IPS DF 4.7 (cell line): ENCODE data around the gene HOXB6.

ENCODE experiments used
- DNase-seq: peaks from one replicate; pipeline ENCODE4 v3.0.0-alpha.2; 2013; ENCODE audit warnings: low spot score; ENCODE audit errors: extremely low read depth

The HOXB6 gene

DNA sequence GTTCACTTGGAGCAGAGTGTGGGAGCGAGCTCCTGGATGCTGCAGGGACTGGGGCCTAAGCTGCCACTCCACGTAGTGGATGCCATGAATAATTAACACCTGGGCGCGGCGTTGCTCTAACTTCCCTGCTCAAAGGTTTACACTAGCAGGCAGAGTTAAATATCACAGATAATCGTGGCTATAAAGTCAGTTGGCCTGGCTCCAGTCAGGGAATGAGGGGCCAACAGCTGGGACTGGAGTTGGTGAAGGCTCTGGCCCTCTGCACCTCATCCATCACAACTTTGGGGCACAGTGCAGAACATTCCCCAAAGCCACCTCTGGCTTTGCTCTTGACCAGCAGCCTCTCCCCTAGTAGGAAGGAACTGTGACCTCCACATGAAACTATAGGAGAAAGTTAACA lies 37.6 kb downstream of the HOXB6 start:
- DNase-seq = no peak

GRCh38 chr17:48566717-48567116 lies 38.1 kb downstream of the HOXB6 start:
- DNase-seq = no peak

GRCh38 chr17:48565925-48566710 lies 38.7 kb downstream of the HOXB6 start:
- no peak for DNase-seq

GRCh38 chr17:48565022-48565554 lies 39.7 kb downstream of the HOXB6 start:
- no peak for DNase-seq

DNA sequence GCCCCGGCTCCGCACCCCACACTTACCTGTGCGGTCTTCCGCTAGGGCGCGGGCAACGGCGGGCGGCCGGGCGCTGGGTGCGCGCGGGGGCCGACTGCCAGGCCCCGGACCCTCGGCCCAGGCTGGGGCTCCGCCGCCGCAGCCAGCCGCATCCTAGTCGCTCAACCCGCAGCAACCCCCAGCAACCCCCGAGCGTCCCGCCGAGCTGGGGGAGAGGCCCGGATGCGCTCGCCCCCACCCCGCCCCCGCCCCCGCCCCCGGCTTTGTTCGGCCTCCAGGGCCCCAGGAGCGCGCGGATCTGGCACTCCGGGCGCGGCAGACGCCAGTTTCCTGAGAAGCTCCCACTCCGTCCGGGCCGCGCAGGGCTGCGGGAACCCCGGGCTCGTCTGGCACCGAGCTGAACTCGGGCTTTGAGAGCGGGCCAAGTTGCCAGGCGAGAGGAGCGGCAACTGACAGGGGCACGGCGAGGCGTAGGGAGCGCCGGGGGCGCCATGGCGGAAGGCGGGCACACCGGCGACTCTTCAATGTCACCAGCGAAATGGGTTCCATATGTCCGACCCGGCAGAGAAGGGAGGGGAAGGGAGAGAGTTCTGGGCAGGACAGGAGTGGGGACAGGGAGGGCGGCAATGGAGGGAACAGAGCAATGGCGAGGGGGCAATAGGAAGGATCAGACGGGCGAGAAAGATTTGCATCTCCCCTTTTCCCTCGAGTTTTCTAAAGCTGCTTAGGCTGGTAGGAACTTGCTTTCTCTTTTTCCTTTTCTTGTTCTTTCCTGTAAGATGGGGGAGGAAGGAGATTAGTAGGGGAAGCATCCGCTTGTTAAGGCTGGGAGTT lies 40.4 kb downstream of the HOXB6 start:
- DNase-seq = no peak

DNA sequence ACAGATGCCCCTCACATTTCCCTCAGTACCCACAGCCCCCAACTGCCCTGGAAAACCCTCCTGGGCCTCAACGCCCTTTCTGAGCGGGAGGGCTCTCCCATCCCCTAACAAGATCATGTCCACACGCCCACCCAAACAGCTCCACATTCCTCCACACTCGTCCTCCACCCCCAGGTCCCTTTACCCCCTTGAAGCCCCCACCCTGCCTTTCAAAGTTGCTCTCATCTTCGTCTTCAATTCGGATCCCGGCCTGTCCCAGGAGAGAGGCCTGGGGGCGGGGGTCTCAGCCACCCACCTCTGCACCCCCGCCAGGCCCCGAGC lies 41.0 kb downstream of the HOXB6 start:
- DNase-seq = no peak

DNA sequence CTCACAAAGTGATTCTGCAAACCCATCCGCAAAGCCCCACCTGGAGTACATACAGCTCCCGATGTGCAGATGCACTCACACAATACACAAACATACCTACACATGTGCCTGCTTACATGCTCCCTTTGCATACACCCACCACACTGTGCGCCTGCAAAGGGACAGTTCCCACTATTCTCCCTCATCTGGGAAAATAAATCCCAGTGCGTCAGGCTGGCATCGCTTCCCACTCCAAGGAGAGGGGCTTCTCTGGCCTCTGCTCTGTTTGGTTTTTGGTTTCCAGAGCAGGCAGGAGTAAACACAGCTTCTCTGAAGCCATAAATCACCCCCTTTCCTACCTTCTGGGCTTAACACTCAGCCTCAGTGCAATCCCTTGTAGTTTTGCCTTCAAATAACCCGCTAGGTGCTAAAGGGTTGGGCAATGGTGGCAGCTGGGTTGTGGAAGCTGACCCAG lies 41.4 kb downstream of the HOXB6 start:
- DNase-seq = no peak

DNA sequence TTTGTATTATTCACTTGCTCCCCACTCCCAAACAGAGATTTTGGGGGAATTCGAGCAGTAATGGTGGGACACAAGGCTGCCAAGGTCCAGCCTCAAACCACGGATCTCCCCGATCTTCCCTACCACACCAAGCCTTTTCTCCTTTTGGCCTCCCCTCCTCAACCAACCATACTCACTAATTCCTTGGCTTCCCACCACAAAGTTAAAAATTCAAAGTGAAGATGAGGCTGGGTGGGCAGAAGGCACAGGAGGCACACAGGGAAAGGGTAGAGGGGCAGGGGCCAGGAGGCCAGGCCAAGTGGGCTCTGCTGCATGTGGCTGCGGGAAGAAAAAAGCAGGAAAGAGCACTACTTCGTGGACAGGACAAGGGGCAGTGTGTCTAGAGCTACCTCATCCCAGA lies 41.9 kb downstream of the HOXB6 start:
- DNase-seq = no peak

DNA sequence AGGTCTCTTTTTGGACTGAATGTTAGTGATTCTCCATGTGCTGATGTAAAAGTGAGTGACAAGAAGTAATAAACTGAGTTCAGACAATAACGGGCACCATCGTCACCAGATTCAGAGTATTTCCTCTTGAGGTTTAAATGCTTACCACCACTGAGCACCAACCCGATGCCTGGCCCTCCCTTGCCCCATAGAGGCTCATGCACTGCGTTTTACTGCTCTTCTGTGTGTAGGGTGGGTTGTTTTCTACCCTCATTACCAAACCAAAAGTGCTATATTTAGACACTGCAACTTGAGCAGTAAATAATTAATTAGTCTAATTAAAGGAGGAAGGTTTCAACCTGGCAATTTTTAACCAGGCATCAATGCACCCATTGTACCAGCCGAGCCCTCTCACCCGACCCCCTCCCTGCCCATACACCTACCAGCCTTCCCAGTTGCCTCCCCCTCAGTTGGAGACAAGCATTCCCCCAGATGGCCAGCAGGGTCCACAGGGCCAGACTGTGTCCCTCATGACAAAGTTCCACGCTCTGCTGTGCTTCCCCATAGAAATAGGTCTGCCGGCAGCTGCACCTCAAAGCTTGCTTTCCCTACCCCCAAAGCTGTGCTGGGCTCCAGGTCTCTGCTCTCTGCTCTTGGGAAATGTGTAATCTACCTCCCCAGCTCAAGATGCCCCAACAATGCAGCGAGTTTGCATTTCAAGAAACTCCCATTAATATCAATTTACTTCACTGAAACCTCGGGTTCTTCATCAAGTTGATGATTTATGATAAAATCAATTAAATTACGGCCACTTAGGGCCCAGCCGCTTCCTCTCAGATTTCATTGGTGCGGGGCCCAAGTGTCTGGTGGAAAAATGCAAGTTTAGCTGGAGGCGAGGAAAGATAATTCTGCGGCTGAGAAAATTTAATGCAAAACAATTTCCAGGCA lies 42.6 kb downstream of the HOXB6 start:
- no peak for DNase-seq

DNA sequence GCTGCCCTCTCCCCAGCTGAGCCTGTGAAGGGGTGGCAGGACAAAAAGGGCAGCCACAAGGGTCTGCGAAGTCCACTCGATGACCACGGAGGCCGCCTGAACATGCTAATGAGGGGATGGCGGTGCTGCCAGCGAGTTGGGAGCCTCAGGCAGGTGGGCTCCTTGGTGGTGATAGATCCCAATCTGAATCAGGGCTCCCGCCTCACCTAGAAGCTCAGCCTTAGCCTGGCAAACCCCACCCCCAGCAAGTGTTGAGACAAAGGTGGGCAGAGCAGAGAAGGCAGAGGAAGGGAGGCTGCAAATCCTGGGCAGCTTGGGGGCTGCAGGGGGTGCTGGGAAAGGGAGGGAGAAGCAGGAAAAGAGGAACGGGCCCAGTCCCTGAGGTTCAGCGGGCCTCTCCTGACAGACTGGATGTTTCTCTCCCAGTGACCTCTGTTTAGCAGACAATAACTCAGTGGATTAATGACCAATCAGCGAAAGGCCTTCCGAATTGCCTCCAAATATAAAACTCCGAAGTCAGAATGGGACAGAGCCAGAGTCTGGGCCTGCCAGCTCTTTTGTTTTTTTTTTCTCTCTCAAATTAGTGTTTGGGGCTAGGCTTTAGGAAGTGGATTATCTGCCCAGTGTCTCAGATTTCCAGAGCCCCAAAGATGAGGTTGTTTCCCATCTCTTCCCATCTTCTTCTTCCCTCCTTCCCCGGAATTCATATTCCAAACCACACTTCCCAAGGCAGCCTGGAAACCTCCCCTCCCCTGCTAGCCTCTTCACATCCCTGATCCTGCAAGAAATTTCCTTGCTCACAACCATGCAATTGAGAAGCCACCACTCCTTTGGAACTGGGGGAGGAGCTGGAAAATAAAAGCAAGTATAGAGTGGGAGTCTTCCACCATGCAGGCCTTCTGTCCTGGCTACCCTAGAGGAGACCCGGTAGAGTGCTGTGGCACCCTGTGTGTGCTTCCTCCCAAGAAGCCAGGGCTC lies 44.7 kb downstream of the HOXB6 start:
- no peak for DNase-seq

DNA sequence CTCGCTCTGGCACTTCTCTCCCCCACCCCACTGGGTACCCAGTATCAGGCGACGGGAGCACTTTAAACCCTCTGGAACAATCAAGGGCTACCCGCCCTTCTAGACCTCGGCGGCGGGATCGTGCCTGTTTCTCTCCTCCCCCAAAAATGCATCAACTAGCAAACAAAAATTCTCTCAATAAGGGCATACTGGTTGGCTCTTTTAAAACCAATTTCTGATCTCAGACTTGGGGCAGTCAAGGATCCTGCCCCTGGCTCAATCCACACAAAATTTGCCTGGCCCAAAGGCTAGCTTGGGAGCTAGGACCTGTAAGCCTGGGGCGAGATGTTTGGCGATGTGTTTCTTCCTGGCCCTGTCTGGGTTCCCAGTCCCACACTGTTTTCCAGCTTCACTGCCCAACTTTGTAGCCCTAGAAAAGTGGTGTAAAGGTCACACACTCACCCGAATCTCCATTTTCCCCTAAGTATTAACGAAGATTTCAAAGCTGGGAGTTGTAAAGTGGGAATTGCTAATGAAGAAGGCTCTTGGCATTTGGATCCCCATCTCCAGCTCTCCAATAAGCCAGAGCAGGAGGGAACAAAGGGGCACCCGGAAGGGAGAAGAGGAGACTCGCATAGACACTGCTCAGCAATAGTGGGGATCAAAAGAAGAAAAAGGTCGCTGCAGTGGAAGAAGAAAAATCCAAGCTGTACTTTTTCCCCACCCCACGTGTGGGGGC lies 45.5 kb downstream of the HOXB6 start:
- DNase-seq = no peak

GRCh38 chr17:48558831-48559121 lies 46.0 kb downstream of the HOXB6 start:
- no peak for DNase-seq

GRCh38 chr17:48558057-48558830 lies 46.5 kb downstream of the HOXB6 start:
- no peak for DNase-seq

- no peak for DNase-seq
Observed at GRCh38 chr17:48556576-48557401, 48.0 kb downstream of the HOXB6 start.

- DNase-seq = no peak
Observed at GRCh38 chr17:48556229-48556575, 48.6 kb downstream of the HOXB6 start.

GRCh38 chr17:48555258-48556228 lies 49.2 kb downstream of the HOXB6 start:
- no peak for DNase-seq
